GM19240 (cell line): Measurements from ENCODE around the gene XK.
"Not testable (repeated sequence)": the region's sequence is repeated elsewhere in the genome, so short reads cannot be mapped to it uniquely, and the experiment has no call there.

ENCODE experiments used
- DNase-seq: peaks from one replicate; pipeline ENCODE4 v3.0.0; 2011; ENCODE audit warnings: low spot score; ENCODE audit not compliant: insufficient read length

Gene XK

GRCh38 chrX:37752936-37753335, 67.3 kb downstream of the XK start:
- no peak for DNase-seq

- no peak for DNase-seq
These were observed 67.8 kb downstream of the XK start for GRCh38 chrX:37753384-37753783.

- no peak for DNase-seq
These were observed 68.9 kb downstream of the XK start for GRCh38 chrX:37754516-37754915.

- no peak for DNase-seq
These were observed 69.4 kb downstream of the XK start for GRCh38 chrX:37755025-37755424.

- no peak for DNase-seq
These were observed 71.5 kb downstream of the XK start for GRCh38 chrX:37757082-37757481.

GRCh38 chrX:37759351-37759750, 73.8 kb downstream of the XK start:
- no peak for DNase-seq

- DNase-seq = no peak
These were observed 74.4 kb downstream of the XK start for GRCh38 chrX:37759878-37760418.

GRCh38 chrX:37763400-37763799, 77.8 kb downstream of the XK start:
- DNase-seq = no peak

- no peak for DNase-seq
These were observed 79.9 kb downstream of the XK start for GRCh38 chrX:37765507-37765906.

GRCh38 chrX:37767430-37767829, 81.8 kb downstream of the XK start:
- no peak for DNase-seq

- DNase-seq = not testable (repeated sequence)
These were observed 83.3 kb downstream of the XK start for GRCh38 chrX:37768866-37769265.

GRCh38 chrX:37776283-37776986, 90.8 kb downstream of the XK start:
- no peak for DNase-seq

- no peak for DNase-seq
These were observed 91.4 kb downstream of the XK start for GRCh38 chrX:37776987-37777325.

- no peak for DNase-seq
These were observed 94.3 kb downstream of the XK start, which contains the start of gene CYBB for GRCh38 chrX:37779857-37780256. CYBB (plus strand) TSS chrX:37780059; CDS start chrX:37780078, 19 bp downstream.

- no peak for DNase-seq
These were observed 95.5 kb downstream of the XK start for GRCh38 chrX:37781081-37781480.
